ENCODE data around the gene ARHGEF37. TPM values are rescaled to one million over a fixed set of nuclear protein-coding genes. Genes with fewer than 3 reads are reported as not detected.

The ARHGEF37 gene
- total RNA-seq, 1 experiment from 2014 or later = 16.1 TPM

DNA sequence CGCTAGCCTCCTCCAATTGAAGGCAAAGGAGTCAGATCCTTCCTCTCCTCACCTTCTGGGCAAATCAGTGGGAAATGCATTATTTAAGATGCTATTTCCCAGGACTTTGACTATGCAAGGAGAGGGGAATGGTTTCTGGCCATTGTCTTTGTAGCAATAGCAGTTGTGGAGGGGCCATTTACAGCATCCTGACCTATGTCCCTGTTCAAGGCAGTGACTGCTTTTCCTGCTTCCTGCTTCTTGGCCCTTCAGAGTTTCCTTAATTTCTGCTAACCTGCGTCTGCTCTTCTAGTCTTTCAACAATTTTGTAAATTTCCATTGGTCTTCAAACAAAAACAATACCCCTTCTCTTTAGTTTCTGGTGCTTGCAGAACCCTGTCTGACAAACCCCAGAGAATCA lies 76.0 kb downstream of the ARHGEF37 start:
- BruUV-seq (replicated peaks) = no TSS peak
- H3K27me3 Mint-ChIP-seq (ENCODE audit: unreplicated experiment) = peaks cover 33% of the 10 kb centered on the region
- H3K4me1 Mint-ChIP-seq (ENCODE audit: low read depth, unreplicated experiment) = no peaks in the 10 kb centered on the region
- intact Hi-C loops (cut with micrococcal nuclease; ENCODE audit: unreplicated experiment) = no loop called here
- TF ChIP-seq, protein P1, sequence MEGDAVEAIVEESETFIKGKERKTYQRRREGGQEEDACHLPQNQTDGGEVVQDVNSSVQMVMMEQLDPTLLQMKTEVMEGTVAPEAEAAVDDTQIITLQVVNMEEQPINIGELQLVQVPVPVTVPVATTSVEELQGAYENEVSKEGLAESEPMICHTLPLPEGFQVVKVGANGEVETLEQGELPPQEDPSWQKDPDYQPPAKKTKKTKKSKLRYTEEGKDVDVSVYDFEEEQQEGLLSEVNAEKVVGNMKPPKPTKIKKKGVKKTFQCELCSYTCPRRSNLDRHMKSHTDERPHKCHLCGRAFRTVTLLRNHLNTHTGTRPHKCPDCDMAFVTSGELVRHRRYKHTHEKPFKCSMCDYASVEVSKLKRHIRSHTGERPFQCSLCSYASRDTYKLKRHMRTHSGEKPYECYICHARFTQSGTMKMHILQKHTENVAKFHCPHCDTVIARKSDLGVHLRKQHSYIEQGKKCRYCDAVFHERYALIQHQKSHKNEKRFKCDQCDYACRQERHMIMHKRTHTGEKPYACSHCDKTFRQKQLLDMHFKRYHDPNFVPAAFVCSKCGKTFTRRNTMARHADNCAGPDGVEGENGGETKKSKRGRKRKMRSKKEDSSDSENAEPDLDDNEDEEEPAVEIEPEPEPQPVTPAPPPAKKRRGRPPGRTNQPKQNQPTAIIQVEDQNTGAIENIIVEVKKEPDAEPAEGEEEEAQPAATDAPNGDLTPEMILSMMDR (IDR thresholded peaks at IDR 0.05; ENCODE audit: unreplicated experiment) = no peak
- H3K27ac Mint-ChIP-seq (ENCODE audit: unreplicated experiment) = no peak overlapping the region
- no peak for DNase-seq
- H3K4me3 Mint-ChIP-seq (ENCODE audit: low read depth, unreplicated experiment) = no peak overlapping the region
- CTCF ChIA-PET = interaction anchor here (1.1 to 1.7 kb wide), 4 partner anchors 20 to 171 kb away, joined by 6 to 11 read pairs (median 8); no protein-coding TSS in a partner anchor
- H3K36me3 Mint-ChIP-seq (ENCODE audit: insufficient read depth, unreplicated experiment) = no peaks in the 10 kb centered on the region
- no peaks in the 10 kb centered on the region for H3K9me3 Mint-ChIP-seq (ENCODE audit: low read depth, unreplicated experiment)

DNA sequence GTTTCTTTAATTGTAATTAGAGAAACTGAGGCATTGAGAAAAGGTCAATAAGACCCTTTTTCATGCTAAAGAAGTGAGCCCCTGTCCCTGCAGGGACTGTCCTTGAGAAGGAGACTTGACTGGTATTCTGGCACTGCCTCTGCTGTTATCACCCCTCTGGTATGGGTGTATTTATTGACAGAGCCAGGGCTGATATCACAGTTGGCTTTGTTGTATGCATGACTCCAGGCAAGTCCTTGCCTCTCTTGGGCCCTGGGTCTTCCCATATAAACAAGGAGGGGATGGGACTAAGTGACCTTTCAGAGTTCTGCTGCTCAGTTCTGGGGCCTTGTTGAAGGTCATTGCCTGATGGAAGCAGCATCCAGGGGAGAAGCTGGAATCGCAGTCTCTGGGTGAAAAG lies 77.0 kb downstream of the ARHGEF37 start:
- H3K4me1 Mint-ChIP-seq (ENCODE audit: low read depth, unreplicated experiment) = no peaks in the 10 kb centered on the region
- no TSS peak for BruUV-seq (replicated peaks)
- H3K4me3 Mint-ChIP-seq (ENCODE audit: low read depth, unreplicated experiment) = no peak overlapping the region
- no peaks in the 10 kb centered on the region for H3K9me3 Mint-ChIP-seq (ENCODE audit: low read depth, unreplicated experiment)
- CTCF ChIA-PET = no interaction called here
- intact Hi-C loops (cut with micrococcal nuclease; ENCODE audit: unreplicated experiment) = no loop called here
- H3K27me3 Mint-ChIP-seq (ENCODE audit: unreplicated experiment) = peaks cover 30% of the 10 kb centered on the region
- H3K27ac Mint-ChIP-seq (ENCODE audit: unreplicated experiment) = no peak overlapping the region
- TF ChIP-seq, protein P1 (IDR thresholded peaks at IDR 0.05; ENCODE audit: unreplicated experiment) = no peak
- no peaks in the 10 kb centered on the region for H3K36me3 Mint-ChIP-seq (ENCODE audit: insufficient read depth, unreplicated experiment)
- DNase-seq = no peak

DNA sequence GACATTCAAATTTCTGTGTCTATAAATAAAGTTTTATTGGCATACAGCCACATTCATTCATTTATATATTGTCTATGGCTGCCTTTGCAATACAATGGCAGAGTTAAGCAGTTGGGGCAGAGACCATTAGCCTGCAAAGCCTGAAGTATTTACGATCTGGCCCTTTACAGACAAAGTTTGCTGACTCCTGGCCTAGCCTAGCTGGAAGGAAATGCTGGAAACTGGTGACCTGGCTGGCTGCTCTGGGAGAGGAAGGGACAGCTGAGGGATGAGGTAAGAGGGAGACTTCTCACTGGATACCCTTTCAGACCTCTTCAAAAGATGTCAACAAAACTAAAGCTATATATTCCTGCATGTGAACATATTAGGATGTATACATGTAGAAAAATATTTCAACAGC lies 82.8 kb downstream of the ARHGEF37 start:
- H3K4me3 Mint-ChIP-seq (ENCODE audit: low read depth, unreplicated experiment) = no peak overlapping the region
- intact Hi-C loops (cut with micrococcal nuclease; ENCODE audit: unreplicated experiment) = no loop called here
- H3K4me1 Mint-ChIP-seq (ENCODE audit: low read depth, unreplicated experiment) = no peaks in the 10 kb centered on the region
- no peaks in the 10 kb centered on the region for H3K27me3 Mint-ChIP-seq (ENCODE audit: unreplicated experiment)
- peaks cover 6% of the 10 kb centered on the region for H3K9me3 Mint-ChIP-seq (ENCODE audit: low read depth, unreplicated experiment)
- DNase-seq = no peak
- TF ChIP-seq, protein P1 (IDR thresholded peaks at IDR 0.05; ENCODE audit: unreplicated experiment) = no peak
- no peak overlapping the region for H3K27ac Mint-ChIP-seq (ENCODE audit: unreplicated experiment)
- H3K36me3 Mint-ChIP-seq (ENCODE audit: insufficient read depth, unreplicated experiment) = no peaks in the 10 kb centered on the region
- no TSS peak for BruUV-seq (replicated peaks)
- CTCF ChIA-PET = no interaction called here

DNA sequence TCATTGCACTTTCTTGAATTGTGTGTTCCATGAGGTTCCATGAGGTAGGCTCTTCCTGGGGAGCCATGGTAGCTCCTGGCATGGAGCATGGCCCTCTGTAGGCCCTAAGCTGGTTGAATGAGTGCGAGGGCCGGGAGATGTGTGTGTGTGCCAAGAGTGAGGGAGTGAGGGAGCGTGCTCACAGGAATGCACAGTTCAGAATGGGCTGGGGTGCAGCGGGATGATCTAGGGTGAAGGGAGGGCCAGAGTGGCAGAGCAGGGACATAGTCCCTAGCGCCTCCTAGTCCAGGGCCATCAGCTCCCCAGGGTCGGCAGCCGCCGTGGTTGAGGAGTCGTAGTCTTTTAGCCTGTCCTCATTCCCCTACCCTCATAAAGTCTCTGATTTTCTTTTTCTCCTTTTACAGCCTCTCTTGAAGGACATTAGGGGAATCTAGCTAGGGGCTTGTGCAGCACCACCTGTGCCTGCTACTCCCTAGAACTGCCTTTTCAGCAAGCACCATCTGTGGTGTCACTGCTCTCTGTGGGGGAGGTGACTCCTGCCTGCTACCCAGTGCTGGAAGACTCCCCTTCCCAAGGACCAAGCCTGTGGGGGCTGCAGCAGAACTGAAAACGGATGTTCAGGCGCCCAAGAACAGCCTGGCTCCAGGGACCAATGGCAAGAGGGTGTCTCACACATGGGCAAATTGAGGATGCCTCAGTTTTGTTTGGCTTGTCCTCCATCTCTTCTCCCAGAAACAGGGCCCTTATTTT lies 83.5 kb downstream of the ARHGEF37 start:
- DNase-seq = no peak
- Mint-ChIP-seq H3K9me3 (ENCODE audit: low read depth, unreplicated experiment) (peaks cover 6% of the 10 kb centered on the region), H3K4me3 (ENCODE audit: low read depth, unreplicated experiment) (no peak overlapping the region), H3K27ac (ENCODE audit: unreplicated experiment) (no peak overlapping the region), H3K27me3 (ENCODE audit: unreplicated experiment) (no peaks in the 10 kb centered on the region), H3K36me3 (ENCODE audit: insufficient read depth, unreplicated experiment) (no peaks in the 10 kb centered on the region), H3K4me1 (ENCODE audit: low read depth, unreplicated experiment) (no peaks in the 10 kb centered on the region)
- CTCF ChIA-PET = no interaction called here
- intact Hi-C loops (cut with micrococcal nuclease; ENCODE audit: unreplicated experiment) = no loop called here
- BruUV-seq (replicated peaks) = no TSS peak
- TF ChIP-seq, protein P1 (IDR thresholded peaks at IDR 0.05; ENCODE audit: unreplicated experiment) = no peak

Measured in Calu3 (cell line).